OCI-LY7 (cell line): Measurements from ENCODE around the gene MYOT.

Experiments
- CTCF ChIP-seq: fragments of 200-600 bp; sonication (generic); conservative IDR thresholded peaks from 2 replicates; pipeline ENCODE4 v1.5.1; 2014; ENCODE audit warnings: mild to moderate bottlenecking, antibody characterized with exemption, low read length, moderate library complexity, mixed read lengths
- EZH2phosphoT487 ChIP-seq: fragments of 200-600 bp; sonication (generic); IDR thresholded peaks from 2 replicates; pipeline ENCODE4 v1.6.1; 2018; ENCODE audit warnings: low read depth, borderline replicate concordance, mild to moderate bottlenecking, mixed run types, antibody characterized with exemption, low read length, moderate library complexity, mixed read lengths

GRCh38 chr5:137856916-137857862 lies 10.5 kb upstream of the MYOT start:
- TF ChIP-seq CTCF = no peak
- no peak for TF ChIP-seq EZH2phosphoT487
